SU-DHL-6 (cell line): ENCODE measurements around the gene SMIM17.

Experiments
- H2AFZ ChIP-seq: fragments of 200-600 bp; sonication (generic); 2 replicates; pipeline ENCODE4 v1.6.1; 2014; ENCODE audit warnings: low read depth, mild to moderate bottlenecking, moderate library complexity, mixed read lengths, antibody characterized with exemption, low read length; ENCODE audit not compliant: severe bottlenecking
- H3F3A ChIP-seq: fragments of 200-600 bp; shearing (Covaris generic); 2 replicates; pipeline ENCODE4 v1.6.0; 2016; ENCODE audit warnings: antibody characterized with exemption, mild to moderate bottlenecking; ENCODE audit not compliant: insufficient read depth
- H3K27ac ChIP-seq: fragments of 200-600 bp; sonication (generic); 2 replicates; pipeline ENCODE4 v1.5.1; 2016; ENCODE audit warnings: low read depth, mild to moderate bottlenecking, low read length, moderate library complexity, mixed read lengths
- H3K27me3 ChIP-seq: fragments of 200-600 bp; sonication (generic), shearing (Covaris generic); 2 replicates; pipeline ENCODE4 v1.6.0; 2014; ENCODE audit warnings: mild to moderate bottlenecking, low read length
- H3K36me3 ChIP-seq: fragments of 200-600 bp; sonication (generic); 2 replicates; pipeline ENCODE4 v1.6.1; 2014; ENCODE audit warnings: mild to moderate bottlenecking, low read length, mixed read lengths
- H3K4me2 ChIP-seq: fragments of 300-600, 200-600 bp; shearing (Covaris generic), sonication (generic); 2 replicates; pipeline ENCODE4 v1.6.0; 2014; ENCODE audit warnings: low read length, low read depth, mild to moderate bottlenecking; ENCODE audit not compliant: poor library complexity, severe bottlenecking
- H3K4me3 ChIP-seq: fragments of 200-600 bp; sonication (generic); 2 replicates; pipeline ENCODE4 v1.5.1; 2014; ENCODE audit warnings: antibody characterized with exemption, low read length, mild to moderate bottlenecking, mixed read lengths; ENCODE audit not compliant: insufficient read depth, poor library complexity, severe bottlenecking
- H3K79me2 ChIP-seq: fragments of 200-600 bp; sonication (generic); 2 replicates; pipeline ENCODE4 v1.6.1; 2014; ENCODE audit warnings: mild to moderate bottlenecking, low read length, moderate library complexity; ENCODE audit not compliant: insufficient read depth
- H3K9ac ChIP-seq: fragments of 200-600 bp; sonication (generic); 2 replicates; pipeline ENCODE4 v1.7.0; 2014; ENCODE audit warnings: mild to moderate bottlenecking, low read length
- H3K9me2 ChIP-seq: fragments of 200-600 bp; sonication (generic); replicated peaks from 2 replicates; pipeline ENCODE4 v1.6.1; 2014; ENCODE audit warnings: low read length; ENCODE audit not compliant: insufficient read depth
- H3K9me3 ChIP-seq: fragments of 200-600 bp; sonication (generic); 2 replicates; pipeline ENCODE4 v1.6.1; 2014; ENCODE audit warnings: low read length, mixed read lengths; ENCODE audit not compliant: insufficient read depth
- H4K20me1 ChIP-seq: fragments of 200-600 bp; sonication (generic); 2 replicates; pipeline ENCODE4 v1.6.1; 2014; ENCODE audit warnings: low read depth, mild to moderate bottlenecking, antibody characterized with exemption, low read length, moderate library complexity, mixed read lengths
- EZH2phosphoT487 ChIP-seq: fragments of 200-600 bp; sonication (generic), shearing (Covaris generic); conservative IDR thresholded peaks from 2 replicates; pipeline ENCODE4 v1.6.1; 2018; ENCODE audit warnings: mild to moderate bottlenecking, antibody characterized with exemption, low read length, moderate library complexity, mixed read lengths
- TF ChIP-seq, protein P1 (sequence below): fragments of 200-600 bp; sonication (generic); IDR thresholded peaks from one replicate; pipeline ENCODE4 v1.5.1; 2017; ENCODE audit warnings: antibody characterized with exemption, mild to moderate bottlenecking, low read length, moderate library complexity; ENCODE audit not compliant: insufficient read depth, poor library complexity, severe bottlenecking

SMIM17 gene

GRCh38 chr19:56642711-56643459 lies at the start of gene SMIM17:
TSS of gene SMIM17 (plus strand) at chr19:56643159. CDS start at chr19:56645668, 2,509 bp downstream.
- Histone ChIP-seq H2AFZ (no peak within 1 kb of the TSS), H3K79me2 (no peaks in the 10 kb centered on the region), H4K20me1 (no peaks in the 10 kb centered on the region), H3K9me3 (no peaks in the 10 kb centered on the region), H3K4me3 (no peak within 1 kb of the TSS), H3K36me3 (no peaks in the 10 kb centered on the region), H3K27me3 (no peaks in the 10 kb centered on the region), H3K27ac (no peak within 1 kb of the TSS), H3K4me2 (no peak within 1 kb of the TSS), H3K9ac (no peak within 1 kb of the TSS), H3K9me2 (no peaks in the 10 kb centered on the region), H3F3A (no peaks in the 10 kb centered on the region)
- TF ChIP-seq, protein P1, sequence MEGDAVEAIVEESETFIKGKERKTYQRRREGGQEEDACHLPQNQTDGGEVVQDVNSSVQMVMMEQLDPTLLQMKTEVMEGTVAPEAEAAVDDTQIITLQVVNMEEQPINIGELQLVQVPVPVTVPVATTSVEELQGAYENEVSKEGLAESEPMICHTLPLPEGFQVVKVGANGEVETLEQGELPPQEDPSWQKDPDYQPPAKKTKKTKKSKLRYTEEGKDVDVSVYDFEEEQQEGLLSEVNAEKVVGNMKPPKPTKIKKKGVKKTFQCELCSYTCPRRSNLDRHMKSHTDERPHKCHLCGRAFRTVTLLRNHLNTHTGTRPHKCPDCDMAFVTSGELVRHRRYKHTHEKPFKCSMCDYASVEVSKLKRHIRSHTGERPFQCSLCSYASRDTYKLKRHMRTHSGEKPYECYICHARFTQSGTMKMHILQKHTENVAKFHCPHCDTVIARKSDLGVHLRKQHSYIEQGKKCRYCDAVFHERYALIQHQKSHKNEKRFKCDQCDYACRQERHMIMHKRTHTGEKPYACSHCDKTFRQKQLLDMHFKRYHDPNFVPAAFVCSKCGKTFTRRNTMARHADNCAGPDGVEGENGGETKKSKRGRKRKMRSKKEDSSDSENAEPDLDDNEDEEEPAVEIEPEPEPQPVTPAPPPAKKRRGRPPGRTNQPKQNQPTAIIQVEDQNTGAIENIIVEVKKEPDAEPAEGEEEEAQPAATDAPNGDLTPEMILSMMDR, result no peak
- TF ChIP-seq EZH2phosphoT487, result no peak

- Histone ChIP-seq H3K4me2 (peak overlapping the region; percentile 61), H3K79me2 (peaks cover 10% of the 10 kb centered on the region; the same call in 1 of the 2 replicates), H4K20me1 (no peaks in the 10 kb centered on the region), H3K9me3 (no peaks in the 10 kb centered on the region; the same call in 1 of the 2 replicates), H3K4me3 (peak overlapping the region; percentile 75), H3K36me3 (no peaks in the 10 kb centered on the region), H3F3A (no peaks in the 10 kb centered on the region), H3K27me3 (no peaks in the 10 kb centered on the region), H2AFZ (peak overlapping the region; percentile 95), H3K27ac (no peak overlapping the region), H3K9ac (peak overlapping the region; percentile 79), H3K9me2 (no peaks in the 10 kb centered on the region)
- TF ChIP-seq, protein P1, result no peak
- no peak for TF ChIP-seq EZH2phosphoT487
These were observed 48.5 kb upstream of the SMIM17 start for GRCh38 chr19:56594446-56594782.

DNA sequence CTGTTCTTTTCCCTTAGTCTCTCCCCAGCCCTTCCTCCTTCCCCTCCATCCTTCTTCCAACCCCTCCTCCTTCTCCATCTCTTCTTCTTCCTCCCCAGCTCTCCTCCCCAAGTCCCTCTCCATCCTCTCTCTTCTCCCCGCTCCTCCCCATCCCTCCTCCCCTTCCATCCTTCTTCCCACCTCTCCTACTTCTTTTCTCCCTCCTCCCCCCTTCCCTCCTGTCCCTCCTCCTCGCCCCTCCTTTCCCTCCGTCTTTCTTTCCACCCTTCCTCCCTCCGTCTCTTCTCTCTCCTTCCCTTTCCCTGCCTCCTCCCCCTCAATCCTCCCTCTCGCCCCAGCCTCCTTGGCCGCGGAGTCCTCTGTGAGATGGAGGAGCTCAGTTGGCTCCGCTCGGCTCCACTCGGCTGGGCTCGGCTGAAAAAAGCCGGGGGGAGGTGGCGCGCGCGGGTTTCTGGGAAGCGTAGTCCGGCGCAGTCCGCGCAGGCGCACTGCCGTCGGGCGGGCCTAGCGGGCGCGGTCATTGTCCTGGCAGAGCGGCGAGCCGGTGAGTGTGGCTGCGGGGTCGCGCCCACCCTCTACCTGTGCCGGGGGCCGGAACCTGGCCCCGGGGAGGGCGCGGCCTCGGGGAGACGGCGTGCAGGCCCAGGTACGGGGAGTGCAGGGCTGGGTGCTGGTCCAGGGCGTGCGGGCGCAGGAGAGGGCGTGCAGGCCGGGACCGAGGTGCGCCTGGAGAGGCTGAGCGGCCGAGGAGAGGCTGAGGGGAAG lies 48.0 kb upstream of the SMIM17 start, which contains the start of gene ZNF71:
Gene ZNF71, plus strand, starts transcription at position 520 of the 765 bp plus-strand sequence. CDS start 6,257 bp downstream, outside the sequence.
- Histone ChIP-seq H3K79me2 (peaks cover 10% of the 10 kb centered on the region; the same call in 1 of the 2 replicates), H3K9me2 (no peaks in the 10 kb centered on the region), H3K4me2 (peak within 1 kb of the TSS; percentile 61), H3K9ac (peak within 1 kb of the TSS; percentile 79), H4K20me1 (no peaks in the 10 kb centered on the region), H3K27ac (no peak within 1 kb of the TSS), H3F3A (no peaks in the 10 kb centered on the region), H3K27me3 (no peaks in the 10 kb centered on the region), H3K36me3 (no peaks in the 10 kb centered on the region), H3K4me3 (peak within 1 kb of the TSS; percentile 75), H3K9me3 (no peaks in the 10 kb centered on the region; the same call in 1 of the 2 replicates), H2AFZ (peak within 1 kb of the TSS; percentile 95)
- TF ChIP-seq EZH2phosphoT487, result no peak
- TF ChIP-seq, protein P1, result no peak
